Hypothalamus (tissue), 51 donors: ENCODE data around the gene ATP8A2.
"Not testable (repeated sequence)": the region's sequence is repeated elsewhere in the genome, so short reads cannot be mapped to it uniquely, and the experiment has no call there.

ENCODE experiments used
- DNase-seq, 51 donors: peaks; one replicate each; lab custom pipeline; 2025; lab: John Stamatoyannopoulos, UW

Gene ATP8A2

DNA sequence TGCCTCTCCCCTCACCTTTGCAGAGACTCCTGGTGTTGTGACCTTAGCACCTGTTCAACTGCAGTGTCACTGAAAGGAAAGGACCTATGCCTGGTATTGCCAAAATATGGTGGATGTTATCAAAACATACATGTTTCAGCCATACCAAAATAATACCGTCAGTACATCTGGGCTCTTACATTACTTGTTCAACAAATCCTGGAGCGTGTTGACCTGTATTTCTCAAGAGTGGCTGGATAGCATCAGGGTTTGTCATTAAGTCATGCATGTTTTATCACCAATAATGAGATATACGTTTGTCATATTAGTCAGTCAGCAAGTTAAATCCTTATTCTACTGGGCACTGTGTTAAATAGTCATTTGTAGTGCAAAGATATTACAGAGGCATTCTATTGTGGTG, 389.3 kb downstream of the ATP8A2 start:
- no peak for DNase-seq

DNA sequence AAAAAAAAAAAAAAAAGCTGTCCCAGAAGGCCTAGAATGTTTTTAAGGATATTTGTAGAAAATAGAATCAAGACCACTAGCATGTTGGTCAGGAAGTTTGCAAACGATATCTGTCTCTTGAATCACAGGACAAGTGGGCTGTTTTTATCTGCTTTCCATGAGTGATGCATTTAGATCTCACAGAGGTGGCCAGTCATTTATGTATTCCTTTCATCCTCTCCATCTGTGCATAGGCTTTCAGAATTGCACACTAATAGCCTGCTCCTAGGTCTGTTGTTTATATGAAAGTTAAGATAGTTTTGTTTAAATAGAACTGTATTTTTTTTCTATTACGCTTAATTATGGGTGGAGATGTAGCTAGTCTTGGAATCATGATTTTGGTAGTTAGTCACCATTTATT, 390.5 kb downstream of the ATP8A2 start:
- no peak for DNase-seq

DNA sequence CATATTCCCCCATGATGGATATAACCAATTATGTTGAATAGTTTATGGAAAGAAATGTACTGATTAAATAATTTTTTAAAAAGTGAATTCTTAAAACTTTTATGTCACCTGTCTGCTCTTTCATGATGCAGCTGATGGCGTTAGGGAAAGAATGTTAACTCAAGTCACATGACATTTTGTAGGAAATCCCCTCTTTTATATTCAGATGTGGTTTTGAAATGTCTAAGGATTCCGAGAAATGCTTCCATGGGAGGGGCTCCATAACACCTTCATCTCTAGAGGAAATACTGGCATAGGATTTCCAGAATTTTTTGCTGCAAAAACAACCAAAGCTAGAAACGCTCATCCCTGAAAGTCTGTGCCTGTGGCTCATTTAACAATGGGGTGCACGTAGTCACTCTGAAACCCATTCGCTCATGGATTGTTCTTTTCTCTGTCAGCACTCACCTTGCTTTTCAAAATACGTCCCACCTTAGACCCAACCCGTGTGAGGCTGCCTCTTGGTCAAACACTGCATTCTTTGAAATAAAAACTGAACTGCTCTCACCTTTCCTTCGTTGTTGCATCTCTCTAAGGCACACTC, 391.1 kb downstream of the ATP8A2 start:
- DNase-seq, result no peak

- DNase-seq, result no peak
These were observed 392.6 kb downstream of the ATP8A2 start for GRCh38 chr13:25764378-25764777.

GRCh38 chr13:25765266-25765665, 393.5 kb downstream of the ATP8A2 start:
- no peak for DNase-seq

DNA sequence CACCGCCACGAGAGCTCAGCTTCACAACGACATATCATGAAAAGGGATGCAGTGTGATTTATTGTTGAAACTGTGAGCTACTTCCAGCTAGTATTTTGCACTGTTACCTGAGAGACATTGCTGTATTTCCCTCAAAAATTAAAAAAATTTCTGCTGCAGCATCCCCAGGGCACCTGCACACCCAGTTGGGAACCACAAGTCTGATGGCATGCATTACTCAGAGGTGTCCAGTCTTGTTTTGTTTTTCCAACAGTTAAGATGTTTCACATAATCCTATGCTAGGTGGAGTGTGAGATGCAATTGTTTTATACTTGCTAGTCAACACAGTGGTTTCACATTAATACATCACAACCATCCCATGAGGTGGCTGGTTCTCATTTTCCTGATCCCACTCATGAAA, 394.8 kb downstream of the ATP8A2 start:
- no peak for DNase-seq

GRCh38 chr13:25766991-25767390, 395.2 kb downstream of the ATP8A2 start:
- DNase-seq, result no peak

DNA sequence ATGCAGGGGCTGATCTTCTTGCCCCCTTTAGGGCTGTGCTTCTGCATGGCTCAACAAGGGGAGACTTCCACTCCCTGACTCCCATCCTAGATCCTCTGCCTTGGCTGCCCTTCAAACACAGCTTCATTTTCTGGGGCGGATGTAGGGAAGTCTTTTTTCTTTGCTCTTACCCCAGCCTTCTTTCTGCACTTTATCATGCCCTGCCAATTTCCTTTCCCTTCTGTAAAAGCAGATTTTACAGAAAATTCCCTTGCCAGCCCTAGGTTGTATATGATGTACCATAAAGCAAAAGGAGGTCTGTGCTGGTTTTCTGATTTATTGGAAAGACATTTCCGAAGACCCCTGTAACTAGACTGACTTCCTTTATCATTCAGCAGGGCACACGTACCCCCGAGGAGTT, 396.6 kb downstream of the ATP8A2 start:
- DNase-seq, result no peak

DNA sequence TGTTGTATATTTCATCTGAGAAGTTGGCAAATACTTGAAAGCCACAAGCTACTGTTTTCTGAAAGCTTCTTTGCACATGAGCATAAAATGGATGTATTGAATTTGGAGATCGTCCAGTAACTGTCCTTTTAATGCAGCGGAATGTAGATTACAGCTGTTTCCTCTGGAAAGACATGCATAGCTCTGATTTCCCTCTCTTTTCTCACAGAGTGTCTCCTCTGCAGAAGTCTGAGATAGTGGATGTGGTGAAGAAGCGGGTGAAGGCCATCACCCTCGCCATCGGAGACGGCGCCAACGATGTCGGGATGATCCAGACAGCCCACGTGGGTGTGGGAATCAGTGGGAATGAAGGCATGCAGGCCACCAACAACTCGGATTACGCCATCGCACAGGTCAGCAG, 397.1 kb downstream of the ATP8A2 start:
- DNase-seq, result no peak

GRCh38 chr13:25770601-25771000, 398.8 kb downstream of the ATP8A2 start:
- no peak for DNase-seq

DNA sequence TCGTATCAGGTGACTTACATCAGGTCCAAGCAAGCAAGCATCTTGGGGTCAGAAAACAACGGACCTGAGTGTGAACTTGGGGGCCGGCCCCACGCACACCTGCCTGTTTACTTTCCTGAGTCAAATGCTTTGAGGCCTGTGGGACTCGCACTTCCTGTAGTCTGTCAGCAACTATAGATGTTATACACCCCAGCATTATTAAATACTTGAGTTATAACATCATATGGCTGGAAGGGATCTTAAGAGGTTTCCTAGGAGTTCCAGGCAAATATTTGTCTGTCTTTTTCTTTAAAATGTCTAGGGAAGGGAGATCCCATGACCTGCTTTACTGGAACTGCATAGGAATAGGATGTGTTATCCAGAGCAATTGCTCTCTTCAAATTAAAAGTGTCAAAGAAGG, 399.4 kb downstream of the ATP8A2 start:
- DNase-seq, result no peak

DNA sequence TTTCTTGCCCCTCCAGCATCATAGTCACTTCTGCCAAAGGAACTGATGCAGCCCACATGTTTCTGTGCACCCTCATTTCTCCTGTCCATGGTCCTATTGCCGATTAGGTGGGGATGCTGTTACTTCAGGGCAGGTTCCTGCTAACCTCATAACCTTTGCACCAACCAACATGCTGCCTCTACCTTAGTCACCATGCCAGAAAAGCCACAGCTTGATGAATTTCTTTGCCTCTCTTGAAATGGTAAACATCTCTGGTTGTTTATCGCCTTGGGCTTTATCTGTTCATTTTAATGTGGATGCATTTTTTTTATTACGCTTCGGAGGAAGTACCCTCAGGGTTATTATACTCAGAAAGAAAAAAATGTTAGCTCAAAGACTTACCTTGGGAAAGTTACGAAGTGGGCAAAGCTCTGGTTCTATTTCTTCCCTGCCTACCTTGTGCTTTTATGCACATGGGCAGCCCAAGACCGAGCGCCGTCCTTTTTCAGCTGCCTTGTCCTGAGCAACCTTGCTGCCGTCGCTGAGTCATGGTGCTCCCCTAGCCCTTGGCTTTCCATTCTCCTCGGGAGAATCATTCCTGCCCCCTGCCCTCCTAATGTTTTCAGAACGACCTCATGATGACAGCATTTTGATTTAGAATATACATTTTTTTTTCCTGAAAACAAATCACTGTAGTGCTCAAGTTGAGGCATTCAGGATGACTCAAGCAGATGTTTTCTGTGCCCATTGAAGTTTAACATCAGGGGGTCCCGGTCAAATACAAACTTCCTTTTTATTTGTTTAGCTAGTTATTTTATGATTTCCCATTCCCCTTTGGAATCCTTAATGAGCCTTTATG, 400.1 kb downstream of the ATP8A2 start:
- no peak for DNase-seq

GRCh38 chr13:25772534-25772933, 400.8 kb downstream of the ATP8A2 start:
- not testable (repeated sequence) for DNase-seq

DNA sequence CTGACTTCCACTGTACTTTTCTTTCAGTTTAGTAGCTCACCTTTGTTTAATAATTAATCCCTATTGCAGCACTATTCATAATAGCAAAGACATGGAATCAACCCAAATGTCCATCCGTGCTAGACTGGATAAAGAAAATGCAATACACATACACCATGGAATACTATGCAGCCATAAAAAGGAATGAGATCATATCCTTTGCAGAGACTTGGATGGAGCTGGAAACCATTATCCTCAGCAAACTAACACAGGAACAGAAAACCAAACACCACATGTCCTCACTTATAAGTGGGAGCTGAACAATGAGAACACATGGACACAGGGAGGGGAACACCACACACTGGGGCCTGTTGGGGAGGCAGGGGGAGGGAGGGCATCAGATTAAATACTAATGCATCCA, 402.3 kb downstream of the ATP8A2 start:
- not testable (repeated sequence) for DNase-seq

GRCh38 chr13:25775275-25775674, 403.5 kb downstream of the ATP8A2 start:
- no peak for DNase-seq

DNA sequence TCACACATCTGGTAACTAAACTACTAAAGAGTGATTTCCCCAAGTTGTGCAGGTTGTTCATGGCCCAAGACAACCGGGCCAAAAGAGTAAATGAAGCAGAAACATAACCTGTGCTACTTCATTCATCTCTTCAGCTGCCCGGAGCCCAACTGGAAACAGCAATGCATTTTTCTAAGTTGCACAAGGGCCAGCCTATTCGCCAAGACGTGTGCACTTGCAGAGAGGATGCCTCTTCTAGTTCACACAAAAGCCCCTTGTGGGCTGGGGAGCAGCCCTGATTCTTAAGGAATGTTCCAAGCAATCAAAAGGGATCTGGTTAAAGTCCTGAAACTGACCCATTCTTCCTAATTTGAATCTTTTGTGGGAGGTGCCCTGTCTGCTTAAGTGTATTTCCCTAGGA, 404.2 kb downstream of the ATP8A2 start:
- DNase-seq, result no peak

DNA sequence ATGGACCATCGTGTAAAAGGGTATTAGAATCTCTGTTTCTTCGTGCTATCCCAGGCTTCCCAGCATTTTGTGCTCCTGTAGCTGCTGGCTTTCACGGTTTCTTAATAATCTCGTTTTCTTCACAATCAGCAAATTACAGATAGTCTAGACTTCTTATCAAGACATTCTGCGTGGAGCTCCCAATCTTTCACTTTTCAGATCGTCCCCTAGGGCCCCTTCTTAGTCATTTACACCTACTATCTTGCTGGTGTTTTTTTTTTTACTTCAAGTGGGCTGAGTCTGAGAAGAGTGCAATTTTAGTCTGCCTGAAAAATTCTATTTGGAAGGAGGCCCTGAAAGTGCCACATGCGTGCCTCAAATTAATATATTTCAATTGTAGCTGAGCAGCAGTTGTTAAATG, 404.9 kb downstream of the ATP8A2 start:
- DNase-seq, result no peak

DNA sequence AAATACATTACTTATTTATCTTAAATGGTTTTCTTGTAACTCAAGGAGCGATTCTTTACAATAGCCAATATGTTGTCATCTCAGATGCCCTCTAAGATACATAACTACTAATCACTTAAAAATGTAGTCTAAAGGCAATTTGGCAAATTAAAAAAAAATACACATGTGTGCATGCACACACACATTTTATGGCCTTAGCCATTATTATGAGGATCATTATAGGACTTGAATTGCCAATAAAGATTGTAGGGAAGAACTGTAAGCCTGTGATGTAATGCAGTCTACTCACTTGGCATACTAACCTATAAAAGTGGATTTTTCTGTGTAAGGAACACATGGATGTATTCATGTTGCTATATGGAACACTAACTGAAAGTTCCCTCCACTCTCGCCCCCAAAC, 405.7 kb downstream of the ATP8A2 start:
- DNase-seq, result no peak

DNA sequence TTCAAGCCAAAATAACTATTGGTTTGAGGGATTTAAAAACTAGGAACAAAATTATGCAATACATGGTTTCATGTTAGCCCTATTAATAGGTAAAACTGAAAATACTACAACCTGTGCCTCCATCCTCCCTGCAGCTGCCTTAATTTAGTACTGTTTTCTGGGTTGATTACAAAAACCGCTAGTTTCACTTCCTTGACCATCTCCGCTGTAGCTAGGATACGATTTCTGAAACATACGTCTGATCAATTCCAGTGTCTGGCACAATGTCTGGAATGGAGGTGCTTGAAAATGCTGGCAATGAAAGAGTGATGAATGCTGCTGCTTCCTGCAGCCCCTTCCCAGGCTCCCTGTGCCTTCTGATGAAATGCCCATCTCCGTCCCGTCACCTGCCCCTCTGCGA, 406.6 kb downstream of the ATP8A2 start:
- no peak for DNase-seq

DNA sequence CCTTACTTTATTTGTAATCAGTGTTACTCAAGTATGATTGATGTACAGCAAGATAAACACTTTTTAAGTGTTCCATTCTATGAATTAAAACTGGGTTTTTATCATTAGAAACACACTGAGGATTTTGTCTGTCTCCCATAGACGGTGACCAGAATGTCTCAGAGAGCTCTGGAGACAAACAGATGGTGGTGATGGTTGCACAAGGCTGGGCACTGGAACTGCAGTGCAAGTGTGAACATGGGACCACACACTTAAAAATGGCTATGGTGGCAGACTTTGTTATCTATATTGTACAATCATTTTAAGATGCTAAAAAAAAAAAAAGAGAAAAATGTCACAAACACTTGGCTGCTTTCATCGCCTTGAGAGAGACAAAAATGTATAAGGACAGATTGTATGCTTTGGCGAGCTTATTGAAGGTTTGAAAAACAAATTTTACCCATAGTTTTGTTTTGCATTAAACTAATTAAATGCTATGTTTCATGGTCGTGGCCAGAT, 407.1 kb downstream of the ATP8A2 start:
- DNase-seq, result no peak

- no peak for DNase-seq
These were observed 411.3 kb downstream of the ATP8A2 start for GRCh38 chr13:25783076-25783475.

DNA sequence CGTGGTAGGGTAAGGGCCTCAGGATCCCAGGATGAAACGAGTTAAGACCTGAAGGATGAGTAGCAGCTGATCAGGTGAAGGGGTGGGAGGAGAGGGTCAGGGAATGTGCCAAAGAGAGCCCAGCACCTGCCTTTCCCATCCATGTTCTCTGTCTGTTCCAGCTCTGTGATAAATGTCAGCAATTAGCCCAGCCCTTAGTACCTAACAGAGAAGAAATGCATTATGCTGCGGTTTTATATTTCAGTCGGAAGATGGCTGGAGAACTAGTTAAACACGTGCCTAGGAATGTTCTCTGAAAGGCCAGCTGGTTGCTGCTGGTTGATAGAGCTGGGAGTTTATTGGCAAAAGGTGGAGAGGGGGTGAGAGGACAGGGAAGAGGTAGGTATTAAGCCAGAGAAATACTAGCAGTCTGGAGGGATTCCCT, 411.8 kb downstream of the ATP8A2 start:
- no peak for DNase-seq
